ENCODE data around the gene BRD4.
"Not testable (repeated sequence)": the region's sequence is repeated elsewhere in the genome, so short reads cannot be mapped to it uniquely, and the experiment has no call there.

BRD4 gene

DNA sequence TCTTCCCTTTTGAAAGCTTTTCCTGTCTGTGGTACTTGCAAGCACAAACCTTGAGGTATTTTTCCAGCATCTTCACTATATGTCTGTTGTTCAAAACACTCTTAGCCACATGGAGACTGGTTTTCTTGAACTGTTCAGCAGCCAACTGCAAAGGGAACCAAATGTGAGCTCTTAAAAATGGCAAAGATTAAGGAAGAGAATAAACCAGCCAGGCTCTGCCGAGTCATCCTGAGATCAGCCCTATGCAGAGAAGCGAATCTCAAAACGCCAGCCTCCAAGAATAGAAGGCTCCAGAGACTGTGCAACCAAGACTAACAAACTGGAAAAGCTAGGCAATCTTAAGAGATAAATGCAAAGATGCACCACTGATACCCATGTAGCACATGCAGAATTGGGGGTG, 26.6 kb upstream of the BRD4 start:
- FAIRE-seq = no peak

DNA sequence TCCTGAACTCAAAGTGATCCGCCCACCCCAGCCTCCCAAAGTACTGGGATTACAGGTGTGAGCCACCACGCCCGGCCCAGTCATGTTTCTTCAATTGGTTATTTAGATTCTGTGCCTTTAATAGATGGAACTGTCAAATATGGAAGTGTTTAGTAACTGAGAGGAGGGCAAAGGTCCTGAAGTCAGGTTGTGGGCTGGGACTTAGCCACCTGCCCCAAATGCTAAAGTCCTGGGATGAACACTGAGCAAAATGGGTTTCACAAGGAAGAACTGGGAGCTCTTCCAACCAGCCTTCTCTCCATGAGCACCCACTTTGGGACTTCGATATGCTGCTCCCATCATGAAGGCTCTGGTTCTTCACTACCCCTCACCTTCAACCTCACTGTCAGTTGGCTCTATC, 25.6 kb upstream of the BRD4 start:
- FAIRE-seq = no peak

DNA sequence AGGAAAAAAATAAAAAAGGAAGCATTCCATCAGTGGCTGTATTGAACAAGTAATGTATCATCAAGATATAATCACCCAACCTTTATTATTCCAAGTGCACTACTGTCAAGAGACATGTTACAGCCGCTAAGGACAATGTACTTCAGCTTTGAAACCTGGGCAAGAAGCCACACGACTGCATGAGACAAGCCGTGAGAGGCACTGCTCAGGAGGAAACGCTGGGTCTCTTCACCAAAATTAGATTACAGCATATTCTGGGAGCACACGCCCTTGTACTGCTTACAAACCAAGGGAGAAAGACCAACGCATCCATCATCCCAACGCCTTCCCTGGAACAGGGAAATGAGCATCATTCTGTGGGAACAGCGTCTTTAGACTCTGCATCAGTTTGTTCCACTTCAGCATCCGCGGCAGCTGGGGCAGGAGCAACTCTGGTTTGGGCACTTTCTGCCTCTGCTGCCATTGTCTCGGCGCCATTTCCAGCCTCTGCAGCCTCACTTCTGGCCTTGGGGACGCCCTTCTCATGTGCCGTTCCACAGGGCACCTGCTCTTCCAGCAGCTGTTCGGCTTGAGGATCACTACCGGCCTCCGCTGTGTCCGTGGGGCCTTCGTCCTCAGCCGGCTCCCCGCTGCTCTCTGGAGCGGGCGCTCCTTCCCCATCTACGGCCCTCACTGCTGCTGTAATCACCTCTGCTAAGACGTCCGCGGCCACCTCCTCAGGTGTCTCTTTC, 22.4 kb upstream of the BRD4 start:
- FAIRE-seq = no peak

DNA sequence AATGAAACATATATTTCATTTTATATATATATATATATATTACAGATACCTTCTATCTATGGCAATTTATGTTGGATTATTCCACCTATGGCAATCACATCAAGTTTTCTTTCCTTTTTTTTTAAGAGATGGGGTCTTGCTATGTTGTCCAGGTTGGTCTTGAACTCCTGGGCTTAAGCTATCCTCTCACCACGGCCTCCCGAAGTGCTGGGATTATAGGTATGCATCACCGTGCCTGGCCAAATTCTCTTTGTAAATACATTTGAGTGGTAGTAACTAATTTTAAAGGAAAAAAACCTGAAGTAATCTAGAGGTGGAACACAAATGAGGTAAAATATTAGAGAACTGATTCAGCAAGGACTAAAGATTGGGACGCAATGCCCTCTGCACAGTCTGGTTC, 21.6 kb upstream of the BRD4 start:
- FAIRE-seq = no peak

DNA sequence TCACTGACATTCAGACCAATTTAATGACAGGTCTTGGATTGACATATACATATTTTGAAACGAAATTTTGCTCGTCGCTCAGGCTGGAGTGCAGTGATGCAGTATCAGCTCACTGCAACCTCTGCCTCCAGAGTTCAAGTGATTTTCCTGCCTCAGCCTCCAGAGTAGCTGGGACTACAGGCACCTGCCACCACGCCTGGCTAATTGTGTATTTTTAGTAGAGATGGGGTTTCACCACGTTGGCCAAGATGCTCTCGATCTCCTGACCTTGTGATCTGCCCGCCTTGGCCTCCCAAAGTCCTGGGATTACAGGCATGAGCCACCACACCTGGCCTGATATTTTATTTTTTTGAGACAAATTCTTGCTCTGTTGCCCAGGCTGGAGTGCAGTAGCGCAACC, 20.2 kb upstream of the BRD4 start:
- FAIRE-seq = not testable (repeated sequence)

DNA sequence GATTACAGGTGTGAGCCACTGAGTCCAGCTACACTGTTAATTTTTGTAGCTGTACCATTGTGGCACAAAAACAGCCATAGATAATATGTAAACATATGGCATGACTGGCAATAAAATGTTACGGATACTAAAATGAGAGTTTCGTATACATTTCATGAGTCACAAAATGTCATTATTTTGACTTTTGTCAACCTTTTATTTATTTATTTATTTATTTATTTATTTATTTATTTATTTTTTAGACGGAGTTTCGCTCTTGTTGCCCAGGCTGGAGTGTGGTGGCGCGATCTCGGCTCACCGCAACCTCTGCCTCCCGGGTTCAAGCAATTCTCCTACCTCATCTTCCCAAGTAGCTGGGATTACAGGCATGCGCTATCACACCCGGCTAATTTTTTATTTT, 9.0 kb upstream of the BRD4 start:
- FAIRE-seq = not testable (repeated sequence)

DNA sequence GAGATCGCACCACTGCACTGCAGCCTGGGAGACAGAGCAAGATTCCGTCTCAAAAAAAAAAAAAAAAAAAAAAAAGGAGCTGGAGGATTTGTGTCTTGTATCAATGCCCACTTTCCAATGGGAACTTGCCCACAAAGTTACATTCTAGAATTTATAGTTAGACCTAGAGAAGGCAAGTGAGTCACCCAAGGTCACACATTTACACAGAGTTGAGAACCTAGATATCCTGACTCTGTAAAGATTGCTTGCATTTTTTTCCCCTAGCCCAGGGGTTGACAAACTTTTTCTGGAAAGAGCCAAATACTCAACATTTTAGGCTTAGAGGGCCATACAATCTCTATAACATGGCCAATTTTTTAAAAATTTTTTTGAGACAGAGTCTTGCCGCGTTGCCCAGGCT, 7.7 kb upstream of the BRD4 start:
- no peak for FAIRE-seq

DNA sequence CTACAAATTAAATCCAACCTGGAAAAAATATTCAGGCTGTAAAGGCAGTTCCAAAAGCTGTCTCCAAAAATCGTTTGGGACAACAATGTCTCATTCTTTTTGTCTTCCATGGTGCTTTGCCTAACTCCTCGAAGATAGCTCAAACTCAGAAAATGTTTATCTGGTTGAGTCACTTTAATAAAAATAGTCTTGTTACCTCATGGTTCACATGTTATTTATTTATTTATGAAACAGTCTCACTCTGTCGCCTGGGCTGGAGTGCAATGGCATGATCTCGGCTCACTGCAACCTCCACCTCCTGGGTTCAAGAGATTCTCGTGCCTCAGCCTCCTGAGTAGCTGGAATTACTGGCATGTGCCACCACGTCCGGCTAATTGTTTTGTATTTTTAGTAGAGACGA, 4.9 kb upstream of the BRD4 start:
- no peak for FAIRE-seq

DNA sequence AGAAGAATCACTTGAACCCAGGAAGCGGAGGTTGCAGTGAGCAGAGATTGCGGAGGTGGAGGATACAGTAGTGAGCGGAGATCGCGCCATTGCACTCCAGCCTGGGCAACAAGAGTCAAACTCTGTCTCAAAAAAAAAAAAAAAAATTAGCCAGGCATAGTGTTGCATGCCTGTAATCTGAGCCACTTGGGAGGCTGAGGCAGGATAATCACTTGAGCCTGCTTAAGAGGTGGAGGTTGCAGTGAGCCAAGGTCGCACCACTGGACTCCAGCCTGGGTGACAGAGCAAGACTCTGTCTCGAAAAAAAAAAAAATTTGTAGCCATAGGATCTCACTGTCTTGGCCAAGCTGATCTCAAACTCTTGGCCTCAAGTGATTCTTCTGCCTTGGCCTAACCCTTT, 3.7 kb upstream of the BRD4 start:
- not testable (repeated sequence) for FAIRE-seq

DNA sequence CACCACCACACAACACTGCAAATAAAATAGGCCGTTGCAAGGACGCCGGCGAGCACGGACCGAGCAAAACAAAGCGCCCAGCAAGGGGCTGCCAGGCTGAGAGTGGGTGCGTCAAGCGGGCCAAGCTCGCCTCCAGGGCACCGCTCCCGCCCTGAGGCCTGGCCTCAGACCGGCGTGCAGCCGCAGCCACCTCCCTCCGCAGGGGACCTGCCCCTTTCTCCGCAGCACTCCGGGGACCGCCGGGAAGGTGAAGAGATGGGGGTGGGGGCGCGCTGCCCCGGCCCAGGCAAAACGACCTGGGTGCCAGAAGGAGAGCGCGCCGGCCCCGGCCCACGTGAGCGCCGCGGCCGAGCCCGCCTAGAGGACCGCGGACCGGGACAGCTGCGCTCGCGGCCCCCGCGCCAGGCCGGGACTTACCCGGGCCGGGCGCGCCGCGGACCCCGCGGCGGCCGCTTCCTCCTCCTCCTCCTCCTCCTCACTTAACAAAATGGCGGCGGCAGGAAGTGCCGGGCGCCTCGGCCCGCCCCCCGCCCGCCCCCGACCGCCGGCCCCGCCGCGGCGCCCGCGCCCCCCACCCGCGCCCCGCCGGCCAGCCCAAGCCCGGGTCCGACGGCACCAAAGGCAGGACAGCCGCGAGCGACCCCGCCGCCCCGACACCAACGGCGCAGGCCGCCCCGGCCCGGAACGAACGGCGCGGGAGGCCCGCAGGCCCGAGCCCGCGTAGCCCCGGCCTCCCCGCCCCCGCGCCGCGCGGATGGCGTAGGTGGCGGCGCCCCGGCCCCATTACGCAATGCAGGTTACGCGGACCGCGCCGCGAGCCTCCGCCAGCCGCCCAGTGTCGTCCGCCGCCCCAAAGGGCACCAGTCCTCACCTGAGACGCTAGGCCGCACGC, 674 bp downstream of the BRD4 start:
- no peak for FAIRE-seq

DNA sequence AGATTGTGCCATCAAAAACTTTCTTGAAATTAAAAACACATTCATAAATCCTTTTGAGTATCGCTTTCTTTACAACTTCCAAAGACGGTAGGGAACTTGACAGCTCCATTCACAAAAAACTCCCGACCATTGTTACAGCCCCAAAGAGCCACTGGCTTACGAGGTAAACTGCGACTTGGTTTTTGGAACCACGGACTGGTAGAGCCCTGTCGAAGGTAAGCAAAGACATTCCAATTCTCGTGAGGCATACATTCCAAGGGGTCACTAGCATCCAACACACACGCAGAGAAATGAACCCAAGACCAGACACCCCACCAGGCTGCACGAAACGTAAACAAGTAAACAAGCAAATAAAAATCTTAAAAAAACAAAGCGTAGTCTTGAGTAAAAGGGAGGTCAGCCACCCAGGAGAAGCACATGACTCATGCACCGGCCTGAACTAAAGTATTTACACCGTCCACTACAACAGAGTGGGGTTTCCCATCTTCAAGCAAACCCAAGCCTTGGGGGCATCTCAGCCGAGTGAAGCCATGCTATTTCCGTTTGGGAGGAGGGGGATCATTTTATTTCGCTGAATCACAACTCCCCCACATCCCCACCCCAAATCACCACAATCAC, 1.4 kb downstream of the BRD4 start:
- FAIRE-seq = no peak

DNA sequence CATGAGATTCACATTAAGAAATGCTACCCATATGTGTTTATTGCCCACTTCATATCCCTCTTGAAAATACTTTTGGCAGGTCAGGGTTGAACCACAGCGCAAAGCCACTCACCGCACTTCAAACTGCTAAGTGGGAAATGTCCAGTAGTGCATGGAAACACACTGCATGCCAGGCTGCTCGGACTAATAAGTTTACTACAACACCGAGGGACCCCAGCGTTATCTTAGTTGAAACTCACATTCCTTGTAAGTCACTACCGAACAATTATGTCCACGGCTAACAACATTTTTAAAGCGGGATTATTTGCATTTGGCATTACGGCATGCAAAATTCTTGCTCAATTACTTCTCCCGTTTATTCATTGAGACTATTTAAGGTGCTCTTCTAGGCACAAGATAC, 4.0 kb downstream of the BRD4 start:
- FAIRE-seq = no peak

DNA sequence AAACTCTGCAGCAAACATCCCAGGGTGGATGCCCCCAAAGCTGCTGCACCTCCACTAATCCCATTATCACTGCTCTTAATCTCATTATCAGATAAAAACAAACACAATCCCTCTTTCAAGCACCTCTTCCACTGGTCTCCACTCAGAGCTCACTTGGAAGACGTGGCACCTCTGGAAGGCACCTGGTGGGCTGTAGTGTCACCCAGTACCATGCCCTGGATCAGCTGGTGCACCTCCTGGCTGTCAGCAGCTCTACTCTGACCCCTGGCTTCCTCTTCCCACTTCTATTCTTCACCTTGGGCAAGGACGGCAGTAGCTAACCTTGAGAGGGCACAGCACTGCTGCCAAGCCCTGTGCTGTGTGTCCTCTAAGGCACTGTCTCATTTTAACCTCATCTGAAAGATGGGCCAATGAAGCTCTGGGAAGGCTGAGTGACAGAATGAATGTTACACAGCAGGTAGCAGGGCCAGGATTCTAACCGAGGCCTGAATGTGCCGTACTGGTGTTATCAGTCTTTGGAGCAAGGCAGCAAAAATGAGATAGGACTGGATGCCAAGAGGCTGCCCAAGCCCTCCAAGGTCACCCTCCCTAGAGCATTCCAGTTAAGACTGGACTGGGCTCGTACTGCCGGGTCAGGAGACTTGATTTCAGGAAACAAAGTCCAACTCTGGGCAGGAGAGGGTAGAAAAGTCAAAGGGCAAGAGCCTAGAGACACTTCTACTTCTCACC, 7.4 kb downstream of the BRD4 start:
- no peak for FAIRE-seq

DNA sequence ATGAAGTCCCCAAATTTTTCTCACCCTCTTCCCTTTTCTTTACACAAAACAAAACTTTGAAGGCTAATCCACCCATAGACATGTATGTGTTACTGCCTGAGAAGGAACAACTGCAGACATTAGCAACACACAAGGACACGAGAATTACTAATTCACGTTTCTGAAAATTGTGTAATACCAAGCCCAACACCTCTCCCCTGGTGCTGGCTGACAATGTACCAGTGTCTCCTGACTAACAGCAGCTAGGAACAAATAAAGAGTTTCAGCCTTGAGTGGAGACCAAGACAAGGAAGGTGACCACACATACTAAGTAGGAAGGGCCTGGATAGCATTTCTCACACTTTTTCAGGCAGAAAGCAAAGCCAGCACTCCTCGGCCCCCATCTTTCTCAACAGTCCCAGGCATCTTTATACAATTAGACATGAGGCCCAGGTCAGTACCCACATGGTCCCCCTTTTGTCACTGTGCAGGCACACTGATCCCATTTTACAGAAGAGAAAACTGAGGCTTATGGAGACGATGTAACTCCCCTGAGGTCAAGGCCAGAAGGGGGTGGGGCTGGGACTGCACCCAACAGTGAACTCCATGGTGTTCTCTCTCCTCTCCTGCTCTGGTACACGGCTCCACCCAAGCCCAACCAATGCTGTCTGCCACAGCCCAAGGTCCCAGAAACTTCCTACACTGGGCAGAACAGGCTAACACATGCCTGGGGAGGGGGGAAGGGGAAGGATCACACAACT, 8.7 kb downstream of the BRD4 start:
- no peak for FAIRE-seq

DNA sequence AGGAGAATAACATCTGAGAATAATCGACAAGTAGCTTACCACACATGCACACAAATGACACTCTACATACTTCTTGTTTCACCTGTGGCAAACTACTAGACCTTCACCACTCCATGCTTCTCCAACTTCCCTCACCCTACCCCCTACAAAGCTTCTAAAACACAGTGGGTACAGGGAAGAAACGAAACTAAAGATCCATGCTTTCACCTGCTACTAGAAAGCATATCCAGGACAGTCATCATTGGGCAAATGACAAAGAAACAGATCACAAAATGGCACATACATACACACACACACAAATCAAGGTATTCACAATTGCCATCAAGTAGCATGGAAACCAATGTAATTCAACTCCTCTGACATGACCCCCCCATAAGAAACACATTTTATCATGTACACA, 10.6 kb downstream of the BRD4 start:
- FAIRE-seq = no peak

DNA sequence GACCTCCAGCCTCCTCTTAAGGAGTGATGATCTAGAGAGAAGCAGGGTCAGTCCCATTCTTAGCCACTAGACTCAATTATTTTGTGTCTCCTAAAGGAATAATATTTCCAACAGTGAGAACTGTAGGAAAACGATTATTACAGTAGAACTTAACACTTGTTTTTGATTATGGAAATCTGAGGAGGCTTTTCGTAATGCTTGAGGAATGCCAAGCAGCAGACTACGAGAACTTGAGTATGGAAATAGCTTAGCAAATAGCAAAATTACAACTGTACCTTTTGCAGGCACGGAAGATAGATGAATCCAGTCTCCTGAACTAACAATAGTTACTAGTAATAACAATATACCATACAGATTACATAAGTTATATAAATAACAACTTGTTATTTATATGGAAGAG, 12.2 kb downstream of the BRD4 start:
- FAIRE-seq = no peak

DNA sequence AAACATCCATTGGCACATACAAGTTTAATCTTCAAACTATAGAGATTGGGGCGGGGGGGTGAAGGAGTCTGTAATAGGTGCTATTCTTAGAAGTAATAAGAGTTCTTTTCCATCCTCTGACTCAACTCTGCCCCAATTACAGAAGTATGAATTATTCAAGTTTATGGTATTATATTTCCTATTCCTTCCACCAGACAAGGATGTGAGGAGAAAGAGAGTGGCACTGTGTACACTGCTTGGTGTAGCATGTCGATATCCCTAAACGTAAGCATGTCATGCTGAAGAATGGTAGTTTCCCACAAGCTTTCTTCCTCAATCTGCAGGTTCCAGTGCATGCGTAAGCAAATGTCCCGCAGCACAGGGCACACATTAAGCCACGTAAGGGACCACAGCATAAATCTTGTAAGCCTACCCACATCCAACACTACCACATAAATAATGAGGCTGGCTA, 14.1 kb downstream of the BRD4 start:
- no peak for FAIRE-seq

DNA sequence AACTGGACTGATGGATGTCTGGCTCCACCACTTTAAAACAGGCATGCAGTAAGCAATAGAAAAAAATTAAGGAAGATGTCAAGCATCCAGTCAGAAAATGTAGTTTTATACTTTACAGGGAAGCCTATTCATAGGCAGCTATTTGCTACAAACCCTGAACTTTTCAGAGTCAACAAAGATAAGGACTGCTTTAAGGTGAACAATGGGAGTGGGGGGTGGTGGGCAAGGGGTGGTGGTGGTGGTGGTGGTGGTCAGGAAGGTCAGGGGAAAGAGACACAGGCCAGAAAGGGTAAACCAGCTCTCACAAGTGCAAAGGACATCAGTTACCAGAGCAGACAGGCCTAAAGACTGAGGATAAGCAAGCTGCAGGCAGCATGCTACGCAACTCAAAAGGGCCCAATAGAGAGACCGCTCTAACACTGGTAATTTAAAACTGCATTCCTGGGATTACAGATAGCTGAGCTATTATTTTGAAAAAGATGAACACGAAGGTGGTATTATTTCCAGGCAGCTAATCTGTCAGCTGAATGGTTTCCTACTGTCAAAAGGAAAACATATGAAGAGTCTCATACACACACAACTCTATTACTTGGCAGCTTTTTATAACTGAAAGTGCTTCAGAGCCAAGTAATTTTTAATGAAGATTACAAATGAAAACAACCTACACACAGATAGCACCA, 14.8 kb downstream of the BRD4 start:
- no peak for FAIRE-seq

DNA sequence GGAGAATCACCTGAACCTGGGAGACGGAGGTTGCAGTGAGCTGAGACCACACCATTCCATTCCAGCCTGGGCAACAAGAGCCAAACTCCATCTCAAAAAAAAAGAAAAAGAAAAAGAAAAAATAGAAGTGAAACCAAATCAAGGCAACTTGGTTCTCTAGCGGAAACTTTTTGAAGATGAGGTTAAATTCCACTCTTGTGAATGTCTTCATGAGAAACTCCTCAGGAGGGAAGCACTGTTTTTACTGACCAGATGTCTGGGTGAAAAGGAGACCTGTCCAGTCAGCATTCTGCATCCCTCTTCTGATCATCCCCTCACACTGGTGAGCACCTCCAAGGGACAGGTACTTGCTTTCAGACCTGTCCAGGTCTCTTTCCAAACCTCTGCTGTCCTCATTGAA, 15.8 kb downstream of the BRD4 start:
- no peak for FAIRE-seq

DNA sequence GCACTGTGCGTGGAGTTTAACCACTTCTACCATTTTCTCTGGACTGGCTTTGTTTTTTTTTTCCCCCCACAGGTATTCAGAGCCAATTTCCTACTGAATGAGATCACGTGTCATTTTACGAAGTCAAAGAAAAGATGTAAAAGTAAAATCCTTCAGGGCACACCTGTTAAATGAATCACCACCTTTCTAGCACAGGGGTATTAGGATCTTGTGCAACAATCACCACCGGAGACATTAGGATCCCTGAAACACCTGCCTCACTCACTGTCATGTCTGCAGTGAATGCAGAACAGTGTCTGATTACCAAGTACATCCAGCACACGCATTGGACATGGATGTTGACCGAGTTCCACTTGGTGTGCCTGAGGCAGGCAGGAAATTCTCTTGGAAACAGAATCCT, 17.2 kb downstream of the BRD4 start:
- no peak for FAIRE-seq

DNA sequence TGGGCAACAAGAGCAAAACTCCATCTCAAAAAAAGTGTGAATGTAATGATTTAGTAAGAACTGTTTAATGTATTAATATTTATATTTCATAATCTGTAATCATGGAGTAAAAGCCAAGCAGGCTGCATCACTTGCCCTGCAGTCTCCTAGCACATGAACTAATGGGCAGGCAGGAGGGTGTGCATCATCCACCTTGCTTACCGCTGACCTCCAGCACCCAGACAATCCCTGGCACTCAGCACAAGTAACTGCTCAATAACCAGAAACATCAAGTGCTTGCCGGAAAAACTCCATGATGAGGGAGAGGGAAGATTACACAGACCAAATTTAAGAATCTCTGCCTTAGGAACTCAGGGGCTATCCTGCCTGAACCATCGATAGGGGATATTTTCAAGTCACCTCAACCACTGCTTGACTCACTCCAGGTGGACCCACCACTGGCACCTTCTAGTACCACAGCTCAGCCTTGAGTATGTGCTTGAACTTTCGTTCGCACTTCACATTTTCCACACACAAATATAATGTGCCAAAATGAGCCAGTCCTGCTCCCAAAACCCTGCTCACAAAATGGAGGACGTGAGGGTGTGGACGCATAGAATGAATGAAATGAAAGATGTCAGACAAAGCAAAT, 18.6 kb downstream of the BRD4 start:
- FAIRE-seq = no peak
